IMR-90 (cell line): Measurements from ENCODE around the gene R3HDM4. TPM values are rescaled to one million over a fixed set of nuclear protein-coding genes. Genes with fewer than 3 reads are reported as not detected.

Experiments used
- ATAC-seq: fragments of 200-7000 bp; cut with Tn5 transposase; 2 replicates; pipeline ENCODE4 v1.9.1; 2020; ENCODE audit warnings: low read depth, mild to moderate bottlenecking, moderate library complexity
- BruUV-seq: library from RNA; stranded (reverse); fragments of 400-500 nt; replicated peaks from 2 replicates; lab custom pipeline; 2021; lab: Mats Ljungman, UMichigan
- CTCF ChIA-PET: fragments of 300-600 bp; formaldehyde crosslinking; extraction: SDS; loops from one replicate; lab custom pipeline; 2021; ENCODE audit warnings: antibody characterized with exemption; lab: Yijun Ruan, JAX
- POLR2A ChIA-PET: fragments of 300-600 bp; sonication (Branson Sonifier 250); formaldehyde crosslinking; loops from one replicate; lab custom pipeline; 2022; ENCODE audit warnings: antibody characterized with exemption; ENCODE audit not compliant: unreplicated experiment; lab: Charles Lee
- DNase-seq: peaks from one replicate; pipeline ENCODE4 v3.0.0; 2013
- H2AFZ ChIP-seq: replicated peaks from 2 replicates; pipeline ENCODE3; 2013; ENCODE audit warnings: low read length, mild to moderate bottlenecking; ENCODE audit not compliant: poor library complexity
- H2AK5ac ChIP-seq: 2 replicates; pipeline ENCODE4 v1.6.1; 2013; ENCODE audit warnings: low read depth, low read length, inconsistent platforms
- H2AK9ac ChIP-seq: replicated peaks from 2 replicates; pipeline ENCODE3; 2013; ENCODE audit warnings: mild to moderate bottlenecking, low read depth, low read length, moderate library complexity; ENCODE audit not compliant: poor library complexity
- H2BK120ac ChIP-seq: 2 replicates; pipeline ENCODE4 v1.6.1; 2013; ENCODE audit warnings: low read depth, low read length, inconsistent platforms
- H2BK15ac ChIP-seq: 3 replicates; pipeline ENCODE4 v1.6.1; 2013; ENCODE audit warnings: low read depth, low read length, inconsistent platforms
- H2BK20ac ChIP-seq: 2 replicates; pipeline ENCODE4 v1.6.1; 2013; ENCODE audit warnings: low read depth, mild to moderate bottlenecking, inconsistent platforms, low read length, moderate library complexity
- H2BK5ac ChIP-seq: 2 replicates; pipeline ENCODE4 v1.6.1; 2013; ENCODE audit warnings: mild to moderate bottlenecking, low read depth, low read length, inconsistent platforms; ENCODE audit not compliant: poor library complexity, severe bottlenecking
- H3K14ac ChIP-seq: replicated peaks from 2 replicates; pipeline ENCODE4 v1.6.1; 2013; ENCODE audit warnings: low read depth, low read length, inconsistent platforms
- H3K18ac ChIP-seq: 2 replicates; pipeline ENCODE4 v1.6.1; 2013; ENCODE audit warnings: low read depth, low read length, control low read depth
- H3K23ac ChIP-seq: 2 replicates; pipeline ENCODE4 v1.6.1; 2013; ENCODE audit warnings: low read depth, low read length, inconsistent platforms
- H3K27ac ChIP-seq: 2 replicates; pipeline ENCODE4 v1.5.1; 2013; ENCODE audit warnings: mild to moderate bottlenecking, control low read depth, low read length; ENCODE audit not compliant: insufficient read depth
- H3K27me3 ChIP-seq: 2 replicates; pipeline ENCODE4 v1.6.1; 2013; ENCODE audit warnings: low read length; ENCODE audit not compliant: control insufficient read depth, insufficient read depth
- H3K36me3 ChIP-seq: 2 replicates; pipeline ENCODE4 v1.6.1; 2013; ENCODE audit warnings: low read length, mixed read lengths; ENCODE audit not compliant: control insufficient read depth, insufficient read depth
- H3K4ac ChIP-seq: 2 replicates; pipeline ENCODE4 v1.6.1; 2013; ENCODE audit warnings: low read depth, low read length, inconsistent platforms
- H3K4me1 ChIP-seq: 2 replicates; pipeline ENCODE4 v1.6.1; 2013; ENCODE audit warnings: low read length, mixed read lengths; ENCODE audit not compliant: control insufficient read depth, insufficient read depth
- H3K4me2 ChIP-seq: 2 replicates; pipeline ENCODE4 v1.6.1; 2013; ENCODE audit warnings: low read depth, mild to moderate bottlenecking, control low read depth, low read length, moderate library complexity
- H3K4me3 ChIP-seq: 2 replicates; pipeline ENCODE4 v1.5.1; 2013; ENCODE audit warnings: low read depth, mild to moderate bottlenecking, control low read depth, low read length, moderate library complexity; ENCODE audit not compliant: insufficient read depth
- H3K56ac ChIP-seq: 2 replicates; pipeline ENCODE4 v1.6.1; 2013; ENCODE audit warnings: low read length, inconsistent platforms; ENCODE audit not compliant: insufficient read depth; ENCODE audit errors: extremely low read depth
- H3K79me1 ChIP-seq, 2 experiments: 2 replicates each; pipeline ENCODE4 v1.6.1; 2013; ENCODE audit warnings: low read length in 2 of 2, inconsistent platforms in 1 of 2, low read depth in 1 of 2
- H3K9ac ChIP-seq: 2 replicates; pipeline ENCODE4 v1.6.1; 2013; ENCODE audit warnings: low read depth, low read length, control low read depth
- H3K9me1 ChIP-seq: 2 replicates; pipeline ENCODE4 v1.6.1; 2013; ENCODE audit warnings: low read length, inconsistent platforms; ENCODE audit not compliant: insufficient read depth
- H3K9me3 ChIP-seq: 2 replicates; pipeline ENCODE4 v1.6.1; 2013; ENCODE audit warnings: low read length; ENCODE audit not compliant: control insufficient read depth, insufficient read depth
- H4K20me1 ChIP-seq: 2 replicates; pipeline ENCODE4 v1.6.1; 2013; ENCODE audit warnings: low read length, inconsistent platforms; ENCODE audit not compliant: insufficient read depth
- H4K5ac ChIP-seq: 2 replicates; pipeline ENCODE4 v1.6.1; 2013; ENCODE audit warnings: mild to moderate bottlenecking, low read depth, low read length, control low read depth
- H4K8ac ChIP-seq, 2 experiments: 2 replicates each; pipeline ENCODE4 v1.6.1; 2013; ENCODE audit warnings: low read depth in 2 of 2, low read length in 2 of 2, control low read depth in 1 of 2, inconsistent platforms in 1 of 2
- H4K91ac ChIP-seq: 2 replicates; pipeline ENCODE4 v1.6.1; 2013; ENCODE audit warnings: low read depth, low read length, inconsistent platforms; ENCODE audit not compliant: insufficient read depth
- BHLHE40 ChIP-seq: fragments of 150-350 bp; IDR thresholded peaks from 2 replicates; pipeline ENCODE4 v1.6.1; 2016; ENCODE audit warnings: mild to moderate bottlenecking, low read depth, low read length
- CEBPB ChIP-seq: IDR thresholded peaks from 2 replicates; pipeline ENCODE4 v1.6.1; 2012; ENCODE audit warnings: low read depth, low read length, improper control_type of control experiment
- CHD1 ChIP-seq: IDR thresholded peaks from 2 replicates; pipeline ENCODE4 v1.6.1; 2012; ENCODE audit warnings: low read depth, low read length, improper control_type of control experiment
- CTCF ChIP-seq: conservative IDR thresholded peaks from 2 replicates; pipeline ENCODE4 v1.5.1; 2012; ENCODE audit warnings: mild to moderate bottlenecking, low read depth, low read length, improper control_type of control experiment
- ELK1 ChIP-seq: fragments of 150-350 bp; IDR thresholded peaks from 2 replicates; pipeline ENCODE4 v1.6.1; 2016; ENCODE audit warnings: low read depth, mild to moderate bottlenecking, low read length, moderate library complexity, borderline replicate concordance
- FOS ChIP-seq: fragments of 150-350 bp; IDR thresholded peaks from 2 replicates; pipeline ENCODE4 v1.6.1; 2016; ENCODE audit warnings: low read depth, low read length
- MAFK ChIP-seq: IDR thresholded peaks from 2 replicates; pipeline ENCODE4 v1.6.1; 2012; ENCODE audit warnings: low read depth, low read length, improper control_type of control experiment
- MAZ ChIP-seq: IDR thresholded peaks from 2 replicates; pipeline ENCODE4 v1.6.1; 2012; ENCODE audit warnings: low read depth, mild to moderate bottlenecking, low read length, improper control_type of control experiment, moderate library complexity, borderline replicate concordance
- MXI1 ChIP-seq: IDR thresholded peaks from 2 replicates; pipeline ENCODE4 v1.6.1; 2012; ENCODE audit warnings: low read depth, mild to moderate bottlenecking, low read length, moderate library complexity, borderline replicate concordance
- NFE2L2 ChIP-seq: fragments of 150-350 bp; IDR thresholded peaks from 2 replicates; pipeline ENCODE4 v1.6.1; 2016; ENCODE audit warnings: low read depth, mild to moderate bottlenecking, low read length
- POLR2A ChIP-seq: IDR thresholded peaks from 2 replicates; pipeline ENCODE4 v1.6.1; 2012; ENCODE audit warnings: mild to moderate bottlenecking, low read depth, low read length
- RAD21 ChIP-seq: IDR thresholded peaks from 2 replicates; pipeline ENCODE4 v1.6.1; 2012; ENCODE audit warnings: low read length, improper control_type of control experiment
- RCOR1 ChIP-seq: IDR thresholded peaks from 2 replicates; pipeline ENCODE4 v1.6.1; 2012; ENCODE audit warnings: mild to moderate bottlenecking, low read length, improper control_type of control experiment; ENCODE audit not compliant: insufficient replicate concordance
- RFX5 ChIP-seq: IDR thresholded peaks from 2 replicates; pipeline ENCODE4 v1.8.0; 2012; ENCODE audit warnings: low read depth, mild to moderate bottlenecking, low read length, moderate library complexity
- SMC3 ChIP-seq: fragments of 150-350 bp; IDR thresholded peaks from 2 replicates; pipeline ENCODE4 v1.6.1; 2016; ENCODE audit warnings: low read depth, mild to moderate bottlenecking, antibody characterized with exemption, low read length, moderate library complexity
- WGBS, 2 experiments: methylation state at CpG; one replicate each; pipeline versions ENCODE4 v1.1.5 to v1.1.7; 2013; ENCODE audit warnings: missing lambda C conversion rate in 2 of 2; ENCODE audit not compliant: insufficient read length in 1 of 2; ENCODE audit errors: extremely low coverage in 2 of 2; 5-methylcytosine and 5-hydroxymethylcytosine counted together
- dilution Hi-C: fragments of 300-500 bp; cut with HindIII; formaldehyde crosslinking; loops from one replicate; pipeline ENCODE4 v1.14.3; 2018; ENCODE audit warnings: low sequenced_read_pairs; ENCODE audit not compliant: unreplicated experiment
- in situ Hi-C: fragments of 300-500 bp; cut with MboI; formaldehyde crosslinking; loops from 3 replicates; pipeline ENCODE4 v1.14.3; 2019; ENCODE audit warnings: low sequenced_read_pairs, inconsistent platforms, mixed read lengths
- intact Hi-C: fragments of 100-400 bp; cut with micrococcal nuclease; formaldehyde crosslinking; loops from 2 replicates; pipeline ENCODE4 v1.10.0; 2022
- polyA plus RNA-seq, 3 experiments: library from polyadenylated mRNA; depleted of rRNA; stranded (reverse); fragments of >200 nt; gene quantifications; 2 replicates each; pipeline ENCODE4 v1.2.3, GENCODE V29; 2012; ENCODE audit warnings: low replicate concordance in 1 of 3
- total RNA-seq: library from RNA; depleted of rRNA; stranded (reverse); fragments of >200 nt; gene quantifications from 2 replicates; pipeline ENCODE4 v1.2.3, GENCODE V29; 2012

R3HDM4 gene
- total and polyA plus RNA-seq, 2 of the 4 experiments (the other 2 are of a cell fraction), result 9.0 to 51.5 TPM

GRCh38 chr19:932648-933552, 19.9 kb upstream of the R3HDM4 start:
- peak; percentile 94 for DNase-seq
- peaks cover 30% of the 10 kb centered on the region for H4K20me1 ChIP-seq
- H3K9me3 ChIP-seq, result no peaks in the 10 kb centered on the region
- peak overlapping the region; percentile 99 for H3K4ac ChIP-seq
- peak; percentile 95 for ATAC-seq
- peak overlapping the region; percentile 33 for H3K18ac ChIP-seq
- peak overlapping the region; percentile 98 for H2BK5ac ChIP-seq
- peak overlapping the region; percentile 89 for H2BK20ac ChIP-seq
- peaks cover 52% of the 10 kb centered on the region for H3K36me3 ChIP-seq
- peaks cover 19 to 60% of the 10 kb centered on the region in 2 experiments for H3K79me1 ChIP-seq
- H2AK5ac ChIP-seq, result peak overlapping the region; percentile 99
- ChIA-PET POLR2A (interaction anchor here (0.6 to 0.9 kb wide), 3 partner anchors 23 to 270 kb away, joined by 3 to 4 read pairs (median 3); no protein-coding TSS in a partner anchor), CTCF (no interaction called here)
- peak overlapping the region; percentile 48 for H3K4me2 ChIP-seq
- H3K9ac ChIP-seq, result peak overlapping the region; percentile 67
- H4K8ac ChIP-seq, result peak overlapping the region; percentile 94 to 98
- H2AFZ ChIP-seq, result peak overlapping the region; percentile 84
- H3K56ac ChIP-seq, result peak overlapping the region; percentile 64
- dilution Hi-C loops (no loop called here), in situ Hi-C loops (no loop called here), intact Hi-C loops (loop anchor here (2.0 kb wide), 1 partner anchor 30 kb away; no protein-coding TSS in a partner anchor)
- H3K4me3 ChIP-seq, result peak overlapping the region; percentile 19; the same call in 1 of the 2 replicates
- peak overlapping the region; percentile 99 for H2AK9ac ChIP-seq
- peak overlapping the region; percentile 87 for H3K23ac ChIP-seq
- peak overlapping the region; percentile 90 for H4K5ac ChIP-seq
- H3K4me1 ChIP-seq, result peaks cover 33% of the 10 kb centered on the region
- H2BK15ac ChIP-seq, result peak overlapping the region; percentile 65; the same call in 1 of the 3 replicates
- H3K27ac ChIP-seq, result peak overlapping the region; percentile 98
- H3K27me3 ChIP-seq, result no peaks in the 10 kb centered on the region
- peak overlapping the region; percentile 98 for H4K91ac ChIP-seq
- peaks cover 5% of the 10 kb centered on the region; the same call in 1 of the 2 replicates for H3K9me1 ChIP-seq
- WGBS, 2 experiments, result 13% methylated on average over 24 of the region's 54 CpGs; no CpG with 5 or more reads in 1 of the 2 experiments
- H2BK120ac ChIP-seq, result peak overlapping the region; percentile 97
- H3K14ac ChIP-seq, result peak overlapping the region; percentile 89
- BruUV-seq, result no TSS peak
- peak; percentile 85; the same call in 1 of the 2 replicates for TF ChIP-seq MAZ
- no peak for TF ChIP-seq POLR2A
- peak; percentile 77; the same call in 1 of the 2 replicates for TF ChIP-seq MXI1
- no peak for TF ChIP-seq NFE2L2
- TF ChIP-seq RFX5, result no peak
- no peak for TF ChIP-seq MAFK
- no peak for TF ChIP-seq CHD1
- no peak for TF ChIP-seq SMC3
- TF ChIP-seq CEBPB, result no peak
- TF ChIP-seq CTCF, result peak; percentile 38
- no peak for TF ChIP-seq ELK1
- peak; percentile 38 for TF ChIP-seq RAD21
- TF ChIP-seq FOS, result no peak
- peak; percentile 83 for TF ChIP-seq RCOR1
- TF ChIP-seq BHLHE40, result peak; percentile 47; the same call in 1 of the 2 replicates
